CD4-positive, alpha-beta T cell treated with Interleukin-6 for 4 hours (primary cell): ENCODE results near the gene CACNB4.
"Not testable (repeated sequence)": the region's sequence is repeated elsewhere in the genome, so short reads cannot be mapped to it uniquely, and the experiment has no call there.

ENCODE experiments used
- DNase-seq: peaks from one replicate; pipeline ENCODE4 v3.0.0-alpha.2; 2020; ENCODE audit warnings: mixed read lengths

Gene CACNB4

GRCh38 chr2:152016181-152017120 is 82.4 kb downstream of the CACNB4 start:
- DNase-seq: no peak

GRCh38 chr2:152015552-152015951 is 83.3 kb downstream of the CACNB4 start:
- no peak for DNase-seq

- DNase-seq: no peak
These were observed 86.1 kb downstream of the CACNB4 start for GRCh38 chr2:152012697-152013096.

- no peak for DNase-seq
These were observed 87.1 kb downstream of the CACNB4 start for GRCh38 chr2:152011724-152012123.

GRCh38 chr2:152005607-152006006 is 93.2 kb downstream of the CACNB4 start:
- DNase-seq: no peak

- not testable (repeated sequence) for DNase-seq
These were observed 95.6 kb downstream of the CACNB4 start for GRCh38 chr2:152003283-152003682.

- peak; percentile 50 for DNase-seq
These were observed 99.8 kb downstream of the CACNB4 start for GRCh38 chr2:151999053-151999452.

- no peak for DNase-seq
These were observed 102.4 kb downstream of the CACNB4 start for GRCh38 chr2:151996243-151997003.

- no peak for DNase-seq
These were observed 103.7 kb downstream of the CACNB4 start for GRCh38 chr2:151995161-151995557.

- DNase-seq: not testable (repeated sequence)
These were observed 104.7 kb downstream of the CACNB4 start for GRCh38 chr2:151994178-151994577.

GRCh38 chr2:151991010-151991409 is 107.8 kb downstream of the CACNB4 start:
- DNase-seq: no peak

GRCh38 chr2:151989378-151989777 is 109.5 kb downstream of the CACNB4 start:
- DNase-seq: no peak

GRCh38 chr2:151987484-151987883 is 111.4 kb downstream of the CACNB4 start:
- DNase-seq: no peak

GRCh38 chr2:151984424-151985083 is 114.3 kb downstream of the CACNB4 start:
- no peak for DNase-seq

GRCh38 chr2:151983221-151983620 is 115.6 kb downstream of the CACNB4 start:
- no peak for DNase-seq

GRCh38 chr2:151981886-151982285 is 117.0 kb downstream of the CACNB4 start:
- no peak for DNase-seq

- no peak for DNase-seq
These were observed 119.2 kb downstream of the CACNB4 start for GRCh38 chr2:151979694-151980093.

- no peak for DNase-seq
These were observed 120.1 kb downstream of the CACNB4 start for GRCh38 chr2:151978709-151979108.

- no peak for DNase-seq
These were observed 121.2 kb downstream of the CACNB4 start for GRCh38 chr2:151977631-151978030.

- DNase-seq: no peak
These were observed 121.9 kb downstream of the CACNB4 start for GRCh38 chr2:151976945-151977353.

GRCh38 chr2:151975460-151976414 is 123.1 kb downstream of the CACNB4 start:
- DNase-seq: no peak

- no peak for DNase-seq
These were observed 123.9 kb downstream of the CACNB4 start for GRCh38 chr2:151974988-151975387.
